Measurements from ENCODE around the gene MOB3B. TPM values are rescaled to one million over a fixed set of nuclear protein-coding genes. Genes with fewer than 3 reads are reported as not detected.

Gene MOB3B
- total RNA-seq, 1 donor from 2014 or later = 14.8 TPM

- no peaks in the 10 kb centered on the region for H3K9me3 Mint-ChIP-seq
- no peak overlapping the region for H3K4me3 Mint-ChIP-seq
- H3K27me3 Mint-ChIP-seq (ENCODE audit: low read depth) = no peaks in the 10 kb centered on the region
- H3K4me1 Mint-ChIP-seq = peaks cover 70% of the 10 kb centered on the region
- DNase-seq (ENCODE audit: low spot score in 2 of 2, unreplicated experiment in 2 of 2) = no peak
- no peaks in the 10 kb centered on the region for H3K36me3 Mint-ChIP-seq
- H3K27ac Mint-ChIP-seq = no peak overlapping the region
- TF ChIP-seq, protein P1, sequence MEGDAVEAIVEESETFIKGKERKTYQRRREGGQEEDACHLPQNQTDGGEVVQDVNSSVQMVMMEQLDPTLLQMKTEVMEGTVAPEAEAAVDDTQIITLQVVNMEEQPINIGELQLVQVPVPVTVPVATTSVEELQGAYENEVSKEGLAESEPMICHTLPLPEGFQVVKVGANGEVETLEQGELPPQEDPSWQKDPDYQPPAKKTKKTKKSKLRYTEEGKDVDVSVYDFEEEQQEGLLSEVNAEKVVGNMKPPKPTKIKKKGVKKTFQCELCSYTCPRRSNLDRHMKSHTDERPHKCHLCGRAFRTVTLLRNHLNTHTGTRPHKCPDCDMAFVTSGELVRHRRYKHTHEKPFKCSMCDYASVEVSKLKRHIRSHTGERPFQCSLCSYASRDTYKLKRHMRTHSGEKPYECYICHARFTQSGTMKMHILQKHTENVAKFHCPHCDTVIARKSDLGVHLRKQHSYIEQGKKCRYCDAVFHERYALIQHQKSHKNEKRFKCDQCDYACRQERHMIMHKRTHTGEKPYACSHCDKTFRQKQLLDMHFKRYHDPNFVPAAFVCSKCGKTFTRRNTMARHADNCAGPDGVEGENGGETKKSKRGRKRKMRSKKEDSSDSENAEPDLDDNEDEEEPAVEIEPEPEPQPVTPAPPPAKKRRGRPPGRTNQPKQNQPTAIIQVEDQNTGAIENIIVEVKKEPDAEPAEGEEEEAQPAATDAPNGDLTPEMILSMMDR (IDR thresholded peaks at IDR 0.05; ENCODE audit: unreplicated experiment) = no peak
These were observed 161.7 kb downstream of the MOB3B start for GRCh38 chr9:27367921-27368315.

GRCh38 chr9:27367175-27367798, 162.3 kb downstream of the MOB3B start:
- no peak overlapping the region for H3K27ac Mint-ChIP-seq
- no peaks in the 10 kb centered on the region for H3K36me3 Mint-ChIP-seq
- H3K9me3 Mint-ChIP-seq = no peaks in the 10 kb centered on the region
- no peak overlapping the region for H3K4me3 Mint-ChIP-seq
- no peaks in the 10 kb centered on the region for H3K27me3 Mint-ChIP-seq (ENCODE audit: low read depth)
- TF ChIP-seq, protein P1 (IDR thresholded peaks at IDR 0.05; ENCODE audit: unreplicated experiment) = no peak
- peaks cover 72% of the 10 kb centered on the region for H3K4me1 Mint-ChIP-seq
- DNase-seq (ENCODE audit: low spot score in 2 of 2, unreplicated experiment in 2 of 2) = no peak

DNA sequence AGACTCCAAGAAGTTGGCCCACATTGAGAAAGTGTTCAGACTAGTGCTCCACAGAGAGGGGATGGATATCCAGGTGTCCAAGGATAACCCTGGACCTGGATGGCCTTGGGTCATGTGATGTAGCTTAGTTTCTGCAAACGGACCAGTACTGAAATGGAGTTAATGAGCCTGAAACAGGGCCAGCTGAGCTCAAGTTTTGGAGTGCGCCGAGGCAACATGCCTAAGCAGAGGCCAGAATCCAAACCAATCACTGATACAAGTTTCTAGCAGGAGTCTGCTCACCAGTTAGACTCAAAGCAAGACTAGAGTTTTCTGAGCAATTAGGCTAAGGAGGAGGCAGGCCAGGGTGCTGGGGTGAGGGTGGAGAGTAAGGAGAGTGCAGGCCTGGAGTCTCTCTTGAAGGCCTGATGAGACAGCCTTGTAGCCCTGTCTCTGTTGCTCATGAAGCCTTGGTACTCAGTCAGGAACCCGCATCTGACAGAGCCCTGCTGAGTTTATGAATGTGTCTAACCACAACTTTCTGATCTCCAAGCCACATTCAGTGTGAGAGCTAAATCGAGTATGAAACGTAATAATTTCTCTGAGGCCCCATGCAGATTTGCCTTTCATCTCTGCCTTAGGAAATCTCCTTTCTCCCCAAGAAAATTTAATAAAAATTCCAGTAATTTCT, 163.8 kb downstream of the MOB3B start:
- TF ChIP-seq, protein P1 (IDR thresholded peaks at IDR 0.05; ENCODE audit: unreplicated experiment) = no peak
- peaks cover 69% of the 10 kb centered on the region for H3K4me1 Mint-ChIP-seq
- no peaks in the 10 kb centered on the region for H3K9me3 Mint-ChIP-seq
- no peak overlapping the region for H3K4me3 Mint-ChIP-seq
- H3K36me3 Mint-ChIP-seq = no peaks in the 10 kb centered on the region
- peak overlapping the region; percentile 45 for H3K27ac Mint-ChIP-seq
- no peak for DNase-seq (ENCODE audit: low spot score in 2 of 2, unreplicated experiment in 2 of 2)
- no peaks in the 10 kb centered on the region for H3K27me3 Mint-ChIP-seq (ENCODE audit: low read depth)

DNA sequence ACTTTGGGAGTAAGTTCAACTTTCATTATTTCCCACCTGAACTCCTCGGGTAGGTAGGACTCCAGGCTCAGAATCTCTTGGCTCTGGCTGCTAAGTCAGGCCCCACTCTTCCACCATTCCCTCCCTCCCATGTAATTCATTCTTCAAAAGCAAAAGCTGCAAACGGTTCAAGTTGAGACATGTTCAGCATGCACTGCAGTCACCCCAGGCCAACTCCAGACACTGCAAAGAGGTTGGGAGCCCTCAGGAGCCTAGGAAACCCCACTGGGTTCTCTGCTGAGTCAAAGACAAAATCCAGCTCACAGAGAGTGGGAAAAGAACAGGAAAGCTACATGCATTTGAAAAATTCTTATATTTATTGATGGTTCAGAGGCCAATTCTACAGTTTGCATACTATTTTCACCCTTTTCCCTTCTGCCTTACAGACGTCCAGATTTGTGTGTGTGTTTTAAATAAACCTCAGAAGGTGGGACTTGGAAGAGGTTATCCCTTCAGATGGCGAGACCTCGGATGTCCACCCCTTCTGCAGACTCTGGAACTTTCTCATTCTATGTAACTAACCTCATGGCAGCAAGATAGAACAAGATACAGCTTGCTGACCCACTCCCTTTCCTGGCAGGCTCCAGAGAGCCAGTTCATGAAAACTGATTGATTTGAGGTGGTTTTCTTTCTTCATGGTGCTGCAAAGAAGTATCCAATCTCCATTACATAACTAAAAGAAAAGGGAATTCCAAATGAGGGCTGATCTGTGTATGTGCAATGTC, 167.0 kb downstream of the MOB3B start:
- TF ChIP-seq, protein P1 (IDR thresholded peaks at IDR 0.05; ENCODE audit: unreplicated experiment) = no peak
- Mint-ChIP-seq H3K27ac (peak overlapping the region; percentile 85), H3K36me3 (peaks cover 5% of the 10 kb centered on the region), H3K9me3 (no peaks in the 10 kb centered on the region), H3K4me3 (no peak overlapping the region), H3K4me1 (peaks cover 48% of the 10 kb centered on the region), H3K27me3 (ENCODE audit: low read depth) (no peaks in the 10 kb centered on the region)
- DNase-seq (ENCODE audit: low spot score in 2 of 2, unreplicated experiment in 2 of 2) = no peak

DNA sequence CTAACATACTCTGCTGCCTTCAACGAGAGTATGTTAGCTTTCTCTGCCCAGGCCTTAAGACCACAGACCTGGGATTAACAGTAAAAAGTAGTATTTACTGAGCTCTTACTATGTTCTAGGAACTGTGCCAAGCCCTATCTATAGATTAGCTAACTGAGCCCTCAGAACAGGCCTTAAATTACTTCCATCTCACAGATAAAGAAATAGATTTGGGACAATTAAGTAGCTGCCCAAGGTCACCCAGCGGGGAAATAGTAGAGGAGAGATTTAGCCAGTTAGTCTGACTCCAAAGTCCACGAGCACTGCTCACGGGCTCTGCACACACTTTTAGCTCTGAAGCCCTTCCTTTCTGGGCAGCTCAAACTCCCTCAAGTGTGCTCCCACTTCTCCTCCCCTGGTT, 168.1 kb downstream of the MOB3B start:
- no peaks in the 10 kb centered on the region for H3K27me3 Mint-ChIP-seq (ENCODE audit: low read depth)
- DNase-seq (ENCODE audit: low spot score in 2 of 2, unreplicated experiment in 2 of 2) = no peak
- H3K9me3 Mint-ChIP-seq = no peaks in the 10 kb centered on the region
- peaks cover 5% of the 10 kb centered on the region for H3K36me3 Mint-ChIP-seq
- H3K27ac Mint-ChIP-seq = no peak overlapping the region
- H3K4me3 Mint-ChIP-seq = no peak overlapping the region
- TF ChIP-seq, protein P1 (IDR thresholded peaks at IDR 0.05; ENCODE audit: unreplicated experiment) = no peak
- peaks cover 41% of the 10 kb centered on the region for H3K4me1 Mint-ChIP-seq

All from mesothelial cell of epicardium (in vitro differentiated cells).